ENCODE results near the gene AFAP1L1. TPM values are rescaled to one million over a fixed set of nuclear protein-coding genes. Genes with fewer than 3 reads are reported as not detected.

Gene AFAP1L1
- total and polyA plus RNA-seq, 9 of the 15 experiments (the other 6 are each of a cell fraction or from before 2014, with no cell fraction given): 0.01 to 0.12 (median 0.03) TPM; not detected in 4

DNA sequence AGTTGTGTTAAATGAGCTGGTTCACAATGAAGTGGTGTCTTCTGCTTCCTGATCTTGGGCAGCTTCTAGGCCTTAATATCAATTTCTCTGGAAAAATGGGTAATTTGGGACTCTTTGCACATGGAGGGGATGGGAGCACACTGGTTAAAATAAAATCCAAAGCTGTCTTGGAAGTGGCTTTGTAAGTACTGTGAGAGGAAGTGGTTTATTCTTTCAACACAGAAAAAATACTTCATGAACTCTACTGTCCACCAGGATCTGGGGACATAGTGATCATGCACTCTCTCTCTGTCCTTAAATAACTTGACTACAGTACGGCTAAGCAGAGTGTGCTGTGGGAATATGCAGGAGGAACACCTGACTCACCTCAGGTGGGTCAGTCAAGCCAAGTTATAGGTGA lies 88.6 kb downstream of the AFAP1L1 start:
- BruUV-seq (replicated peaks): no TSS peak
- Histone ChIP-seq H3K4me3 (no peak overlapping the region), H3K27me3 (ENCODE audit: control insufficient read depth in 2 of 2, insufficient read depth in 2 of 2, low read length in 2 of 2) (no peaks in the 10 kb centered on the region), H3K4me1 (replicated peaks in 1 of 2; ENCODE audit: control insufficient read depth in 2 of 2, insufficient read depth in 2 of 2, low read length in 2 of 2) (peaks cover 10 to 21% of the 10 kb centered on the region in 2 experiments; a peak in 4 of 5 replicates), H3K36me3 (ENCODE audit: control insufficient read depth, insufficient read depth, low read length) (peaks cover 9% of the 10 kb centered on the region; the same call in 2 of the 3 replicates), H2AFZ (ENCODE audit: low read depth, low read length) (no peak overlapping the region), H3K9ac (ENCODE audit: insufficient read depth in 1 of 2, low read depth in 2 of 2, low read length in 2 of 2) (no peak overlapping the region), H3K9me3 (replicated peaks; ENCODE audit: control insufficient read depth, insufficient read depth, low read depth, low read length) (no peaks in the 10 kb centered on the region), H3K4me2 (ENCODE audit: insufficient read depth, low read length) (no peak overlapping the region), H4K20me1 (replicated peaks; ENCODE audit: control insufficient read depth, insufficient read depth, low read length) (no peaks in the 10 kb centered on the region), H3K79me2 (ENCODE audit: control insufficient read depth, insufficient read depth, low read length) (peaks cover 12% of the 10 kb centered on the region; the same call in 2 of the 3 replicates), H3K27ac (ENCODE audit: extremely low read depth, low read depth, low read length) (no peak overlapping the region), H3K9me1 (ENCODE audit: control insufficient read depth, insufficient read depth, low read length) (no peaks in the 10 kb centered on the region)
- ChIA-PET CTCF (ENCODE audit: low intra/inter-chr PET ratio) (no interaction called here), POLR2A (interaction anchor here (2.5 to 8.3 kb wide), 2 partner anchors 14 to 40 kb away, joined by 5 to 87 read pairs; partner anchors contain the start of gene GRPEL2)
- FAIRE-seq (no peak), DNase-seq (ENCODE audit: extremely low read depth in 1 of 4, low spot score in 3 of 4) (no peak), ATAC-seq (no peak)
- in situ Hi-C loops (cut with MboI) (no loop called here), intact Hi-C loops (cut with micrococcal nuclease) (no loop called here)
- WGBS (ENCODE audit: insufficient coverage, low coverage, missing lambda C conversion rate): 58% methylated on average over 1 of the region's 1 CpG
- TF ChIP-seq, protein P1, sequence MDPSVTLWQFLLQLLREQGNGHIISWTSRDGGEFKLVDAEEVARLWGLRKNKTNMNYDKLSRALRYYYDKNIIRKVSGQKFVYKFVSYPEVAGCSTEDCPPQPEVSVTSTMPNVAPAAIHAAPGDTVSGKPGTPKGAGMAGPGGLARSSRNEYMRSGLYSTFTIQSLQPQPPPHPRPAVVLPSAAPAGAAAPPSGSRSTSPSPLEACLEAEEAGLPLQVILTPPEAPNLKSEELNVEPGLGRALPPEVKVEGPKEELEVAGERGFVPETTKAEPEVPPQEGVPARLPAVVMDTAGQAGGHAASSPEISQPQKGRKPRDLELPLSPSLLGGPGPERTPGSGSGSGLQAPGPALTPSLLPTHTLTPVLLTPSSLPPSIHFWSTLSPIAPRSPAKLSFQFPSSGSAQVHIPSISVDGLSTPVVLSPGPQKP (CRISPR knock-in tag; IDR thresholded peaks at IDR 0.05): no peak
- no peak for TF ChIP-seq HDGF (IDR thresholded peaks at IDR 0.05)
- TF ChIP-seq XRCC4 (IDR thresholded peaks at IDR 0.05; ENCODE audit: extremely low read depth, insufficient read depth, insufficient read length): no peak
- TF ChIP-seq WHSC1 (IDR thresholded peaks at IDR 0.05; ENCODE audit: low read length): no peak
- TF ChIP-seq FOXK2 (conservative IDR thresholded peaks at IDR 0.05 in 1 of 2, IDR thresholded peaks at IDR 0.05 in 1 of 2; ENCODE audit: low read depth in 2 of 2): no peak
- TF ChIP-seq HLTF (IDR thresholded peaks at IDR 0.05): no peak
- TF ChIP-seq, protein P2, sequence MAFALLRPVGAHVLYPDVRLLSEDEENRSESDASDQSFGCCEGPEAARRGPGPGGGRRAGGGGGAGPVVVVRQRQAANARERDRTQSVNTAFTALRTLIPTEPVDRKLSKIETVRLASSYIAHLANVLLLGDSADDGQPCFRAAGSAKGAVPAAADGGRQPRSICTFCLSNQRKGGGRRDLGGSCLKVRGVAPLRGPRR (CRISPR knock-in tag; IDR thresholded peaks at IDR 0.05): no peak
- TF ChIP-seq NR1H2 (CRISPR knock-in tag; IDR thresholded peaks at IDR 0.05): no peak
- TF ChIP-seq DACH1 (IDR thresholded peaks at IDR 0.05; ENCODE audit: partially characterized antibody): no peak
- no peak for TF ChIP-seq SREBF1 (IDR thresholded peaks at IDR 0.05; ENCODE audit: borderline replicate concordance, low read depth, low read length)
- no peak for TF ChIP-seq ZNF696 (CRISPR knock-in tag; conservative IDR thresholded peaks at IDR 0.05)
- TF ChIP-seq ZNF668 (CRISPR knock-in tag; IDR thresholded peaks at IDR 0.05): no peak
- TF ChIP-seq, protein P3, sequence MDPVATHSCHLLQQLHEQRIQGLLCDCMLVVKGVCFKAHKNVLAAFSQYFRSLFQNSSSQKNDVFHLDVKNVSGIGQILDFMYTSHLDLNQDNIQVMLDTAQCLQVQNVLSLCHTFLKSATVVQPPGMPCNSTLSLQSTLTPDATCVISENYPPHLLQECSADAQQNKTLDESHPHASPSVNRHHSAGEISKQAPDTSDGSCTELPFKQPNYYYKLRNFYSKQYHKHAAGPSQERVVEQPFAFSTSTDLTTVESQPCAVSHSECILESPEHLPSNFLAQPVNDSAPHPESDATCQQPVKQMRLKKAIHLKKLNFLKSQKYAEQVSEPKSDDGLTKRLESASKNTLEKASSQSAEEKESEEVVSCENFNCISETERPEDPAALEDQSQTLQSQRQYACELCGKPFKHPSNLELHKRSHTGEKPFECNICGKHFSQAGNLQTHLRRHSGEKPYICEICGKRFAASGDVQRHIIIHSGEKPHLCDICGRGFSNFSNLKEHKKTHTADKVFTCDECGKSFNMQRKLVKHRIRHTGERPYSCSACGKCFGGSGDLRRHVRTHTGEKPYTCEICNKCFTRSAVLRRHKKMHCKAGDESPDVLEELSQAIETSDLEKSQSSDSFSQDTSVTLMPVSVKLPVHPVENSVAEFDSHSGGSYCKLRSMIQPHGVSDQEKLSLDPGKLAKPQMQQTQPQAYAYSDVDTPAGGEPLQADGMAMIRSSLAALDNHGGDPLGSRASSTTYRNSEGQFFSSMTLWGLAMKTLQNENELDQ (CRISPR knock-in tag; IDR thresholded peaks at IDR 0.05; ENCODE audit: borderline replicate concordance): no peak
- TF ChIP-seq BHLHE40 (IDR thresholded peaks at IDR 0.05; ENCODE audit: low read length): no peak
- TF ChIP-seq ZNF175 (CRISPR knock-in tag; IDR thresholded peaks at IDR 0.05; ENCODE audit: low read depth): no peak

All from K562 (cell line).